K562 (cell line): ENCODE data around the gene RPL10A. TPM values are rescaled to one million over a fixed set of nuclear protein-coding genes. Genes with fewer than 3 reads are reported as not detected.

Experiments used
- ATAC-seq: fragments of 200-7000 bp; cut with Tn5 transposase; 3 replicates; pipeline ENCODE4 v1.9.1; 2020; ENCODE audit warnings: moderate library complexity
- BruUV-seq: library from RNA; stranded (reverse); fragments of 400-500 nt; replicated peaks from 2 replicates; lab custom pipeline; 2021; lab: Mats Ljungman, UMichigan
- CTCF ChIA-PET: fragments of 300-600 bp; formaldehyde crosslinking; extraction: SDS; loops from one replicate; lab custom pipeline; 2021; ENCODE audit warnings: low intra/inter-chr PET ratio; lab: Yijun Ruan, JAX
- POLR2A ChIA-PET: fragments of 300-600, 350-650 bp; sonication (Branson Sonifier 250); formaldehyde crosslinking; extraction: SDS; loops from one replicate; lab custom pipeline; 2021; ENCODE audit warnings: antibody characterized with exemption, inconsistent platforms; lab: Yijun Ruan, JAX
- DNase-seq, 4 experiments: peaks; one replicate each; pipeline versions ENCODE4 v3.0.0 to v3.0.0-alpha.2; 2011 to 2018; ENCODE audit warnings: low spot score in 3 of 4, mixed read lengths in 3 of 4; ENCODE audit errors: extremely low read depth in 1 of 4
- FAIRE-seq: peaks from 2 replicates; lab custom pipeline; 2011; peaks lifted over from hg19 to GRCh38; lab: Jason Lieb, UNC
- H2AFZ ChIP-seq: 2 replicates; pipeline ENCODE4 v1.6.0; 2011; ENCODE audit warnings: low read depth, low read length, control low read depth, inconsistent platforms
- H3K27ac ChIP-seq: fragments of 200-600 bp; 3 replicates; pipeline ENCODE4 v1.8.0; 2011; ENCODE audit warnings: low read depth, mild to moderate bottlenecking, control low read depth, inconsistent platforms, low read length, moderate library complexity, mixed read lengths; ENCODE audit errors: extremely low read depth
- H3K27me3 ChIP-seq, 2 experiments: fragments of 300-600 bp in 1 of 2; 2 replicates in 1 of 2; 3 replicates in 1 of 2; pipeline versions ENCODE4 v1.6.0 to v1.8.0; 2011; ENCODE audit warnings: inconsistent platforms in 2 of 2, low read length in 2 of 2, mild to moderate bottlenecking in 1 of 2, mixed read lengths in 1 of 2, moderate library complexity in 1 of 2; ENCODE audit not compliant: control insufficient read depth in 2 of 2, insufficient read depth in 2 of 2
- H3K36me3 ChIP-seq: fragments of 300-600 bp; 3 replicates; pipeline ENCODE4 v1.8.0; 2011; ENCODE audit warnings: mild to moderate bottlenecking, low read length, inconsistent platforms; ENCODE audit not compliant: control insufficient read depth, insufficient read depth
- H3K4me1 ChIP-seq, 2 experiments: fragments of 200-600 bp in 1 of 2; replicated peaks in 1 of 2; 2 replicates in 1 of 2; 3 replicates in 1 of 2; pipeline versions ENCODE4 v1.5.1 to v1.8.0; 2011; ENCODE audit warnings: inconsistent platforms in 2 of 2, low read length in 2 of 2, mild to moderate bottlenecking in 1 of 2, mixed read lengths in 1 of 2, moderate library complexity in 1 of 2; ENCODE audit not compliant: control insufficient read depth in 2 of 2, insufficient read depth in 2 of 2
- H3K4me2 ChIP-seq: 2 replicates; pipeline ENCODE4 v1.6.1; 2011; ENCODE audit warnings: low read length, control low read depth, inconsistent platforms, mixed read lengths; ENCODE audit not compliant: insufficient read depth
- H3K4me3 ChIP-seq: fragments of 200-600 bp; sonication (generic), shearing (Covaris generic); 2 replicates; pipeline ENCODE4 v1.5.1; 2016; ENCODE audit warnings: control low read depth, inconsistent platforms
- H3K79me2 ChIP-seq: fragments of 200-600 bp; 3 replicates; pipeline ENCODE4 v1.8.0; 2011; ENCODE audit warnings: low read length, inconsistent platforms; ENCODE audit not compliant: control insufficient read depth, insufficient read depth
- H3K9ac ChIP-seq, 2 experiments: 2 replicates each; pipeline versions ENCODE4 v1.6.0 to v1.6.1; 2011; ENCODE audit warnings: low read depth in 2 of 2, low read length in 2 of 2, control low read depth in 1 of 2, inconsistent platforms in 1 of 2, mild to moderate bottlenecking in 1 of 2, mixed read lengths in 1 of 2; ENCODE audit not compliant: insufficient read depth in 1 of 2
- H3K9me1 ChIP-seq: one replicate; pipeline ENCODE4 v1.6.0; 2011; ENCODE audit warnings: inconsistent platforms, mild to moderate bottlenecking, low read length, moderate library complexity; ENCODE audit not compliant: control insufficient read depth, insufficient read depth
- H3K9me3 ChIP-seq: replicated peaks from 2 replicates; pipeline ENCODE4 v1.5.1; 2011; ENCODE audit warnings: low read depth, low read length, inconsistent platforms; ENCODE audit not compliant: control insufficient read depth, insufficient read depth
- H4K20me1 ChIP-seq: replicated peaks from 2 replicates; pipeline ENCODE4 v1.6.1; 2011; ENCODE audit warnings: low read length, inconsistent platforms, mixed read lengths; ENCODE audit not compliant: control insufficient read depth, insufficient read depth
- ARHGAP35 ChIP-seq: fragments of 450-650 bp; IDR thresholded peaks from 2 replicates; pipeline ENCODE4 v1.6.1; 2018; ENCODE audit not compliant: partially characterized antibody
- BCOR ChIP-seq: fragments of 450-650 bp; IDR thresholded peaks from 2 replicates; pipeline ENCODE4 v1.6.1; 2016
- HMGN3 ChIP-seq: IDR thresholded peaks from 2 replicates; pipeline ENCODE4 v1.6.1; 2011; ENCODE audit warnings: borderline replicate concordance, low read depth, mild to moderate bottlenecking, mixed read lengths, low read length; ENCODE audit not compliant: insufficient read length; ENCODE audit errors: extremely low read depth
- ILF3 ChIP-seq: fragments of 450-650 bp; IDR thresholded peaks from 2 replicates; pipeline ENCODE4 v1.6.1; 2018; ENCODE audit warnings: antibody characterized with exemption, mild to moderate bottlenecking, moderate library complexity, borderline replicate concordance
- NONO ChIP-seq, 2 experiments: fragments of 200-400 bp in 1 of 2; fragments of 450-650 bp in 1 of 2; formaldehyde crosslinking in 1 of 2; IDR thresholded peaks; 2 replicates each; pipeline ENCODE4 v1.6.1; 2017; ENCODE audit warnings: low read depth in 2 of 2, mild to moderate bottlenecking in 2 of 2, moderate library complexity in 2 of 2, low read length in 1 of 2
- PHF8 ChIP-seq: fragments of 200-600 bp; sonication (generic); IDR thresholded peaks from 2 replicates; pipeline ENCODE4 v1.6.1; 2012; ENCODE audit warnings: mixed run types, mild to moderate bottlenecking, inconsistent platforms, low read length, moderate library complexity, borderline replicate concordance
- POLR2G ChIP-seq: fragments of 200-400 bp; formaldehyde crosslinking; IDR thresholded peaks from 2 replicates; pipeline ENCODE4 v1.6.1; 2017; ENCODE audit warnings: low read depth, mild to moderate bottlenecking, antibody characterized with exemption, low read length, moderate library complexity
- RB1 ChIP-seq: fragments of 450-650 bp; IDR thresholded peaks from 2 replicates; pipeline ENCODE4 v1.6.1; 2017; ENCODE audit warnings: low read depth, mild to moderate bottlenecking
- RFX5 ChIP-seq: IDR thresholded peaks from 2 replicates; pipeline ENCODE4 v1.6.1; 2011; ENCODE audit warnings: low read depth, mild to moderate bottlenecking, improper control_type of control experiment, low read length
- ZBTB7A ChIP-seq: IDR thresholded peaks from 2 replicates; pipeline ENCODE4 v1.6.1; 2011; ENCODE audit warnings: low read depth, mild to moderate bottlenecking, low read length, moderate library complexity, borderline replicate concordance; ENCODE audit not compliant: control insufficient read depth
- ZFP36 ChIP-seq: fragments of 150-350 bp; IDR thresholded peaks from 2 replicates; pipeline ENCODE4 v1.6.1; 2018; ENCODE audit warnings: low read length, low read depth; ENCODE audit not compliant: partially characterized antibody
- ZNF583 ChIP-seq: fragments of 250-450 bp; sonication (Bioruptor Pico); IDR thresholded peaks from 2 replicates; pipeline ENCODE4 v1.4.0; 2020
- WGBS: fragments of 100-300 bp; shearing (Covaris generic); methylation state at CpG from one replicate; pipeline ENCODE4 v1.1.6; 2016; ENCODE audit warnings: low coverage, mixed read lengths; ENCODE audit not compliant: insufficient coverage; ENCODE audit errors: missing lambda C conversion rate; 5-methylcytosine and 5-hydroxymethylcytosine counted together
- in situ Hi-C: fragments of 300-500 bp; cut with MboI; formaldehyde crosslinking; loops from 4 replicates; pipeline ENCODE4 v1.15.0; 2018; ENCODE audit warnings: inconsistent platforms, mixed read lengths
- intact Hi-C: fragments of 100-400 bp; cut with micrococcal nuclease; formaldehyde crosslinking; loops from 2 replicates; pipeline ENCODE4 v1.14.2; 2022
- polyA plus RNA-seq, 8 experiments: library from polyadenylated mRNA; depleted of rRNA in 4 of 8; stranded (reverse) in 5 of 8; unstranded in 3 of 8; fragments of >200 nt; fragmentation: Nextera tagmentation in 2 of 8; fragmentation: Illumina TruSeq in 1 of 8; extraction: Ambion mirVana in 2 of 8; extraction: Trizol in 1 of 8; gene quantifications; 2 replicates each; pipeline versions ENCODE4 v1.2.1 to v1.2.3, GENCODE V29; 2011 to 2014; ENCODE audit warnings: inconsistent platforms in 1 of 8, missing spikeins in 1 of 8
- total RNA-seq, 7 experiments: library from RNA; depleted of rRNA in 6 of 7; stranded (reverse); fragments of >200 nt in 6 of 7; fragmentation: Illumina TruSeq in 2 of 7; extraction: Trizol in 2 of 7; gene quantifications; 2 replicates each; pipeline versions ENCODE4 v1.2.1 to v1.2.3, GENCODE V29; 2011 to 2021; ENCODE audit warnings: low replicate concordance in 1 of 7
- TF ChIP-seq, protein P1 (sequence below): sonication (generic); formaldehyde crosslinking; IDR thresholded peaks from 2 replicates; pipeline ENCODE4 v1.8.1; 2022; ENCODE audit warnings: missing genetic modification reagents
- TF ChIP-seq, protein P2 (sequence below): sonication (generic); formaldehyde crosslinking; IDR thresholded peaks from 2 replicates; pipeline ENCODE4 v1.9.0; 2022; ENCODE audit warnings: mild to moderate bottlenecking, missing genetic modification reagents
- TF ChIP-seq, protein P3 (sequence below): fragments of 250-450 bp; sonication (Bioruptor Pico); IDR thresholded peaks from 2 replicates; pipeline ENCODE4 v1.8.0; 2022; ENCODE audit warnings: moderate library complexity, mild to moderate bottlenecking, inconsistent platforms

The RPL10A gene
- total and polyA plus RNA-seq, 9 of the 15 experiments (the other 6 are each of a cell fraction or from before 2014, with no cell fraction given): 1,589 to 3,237 (median 2,116) TPM

DNA sequence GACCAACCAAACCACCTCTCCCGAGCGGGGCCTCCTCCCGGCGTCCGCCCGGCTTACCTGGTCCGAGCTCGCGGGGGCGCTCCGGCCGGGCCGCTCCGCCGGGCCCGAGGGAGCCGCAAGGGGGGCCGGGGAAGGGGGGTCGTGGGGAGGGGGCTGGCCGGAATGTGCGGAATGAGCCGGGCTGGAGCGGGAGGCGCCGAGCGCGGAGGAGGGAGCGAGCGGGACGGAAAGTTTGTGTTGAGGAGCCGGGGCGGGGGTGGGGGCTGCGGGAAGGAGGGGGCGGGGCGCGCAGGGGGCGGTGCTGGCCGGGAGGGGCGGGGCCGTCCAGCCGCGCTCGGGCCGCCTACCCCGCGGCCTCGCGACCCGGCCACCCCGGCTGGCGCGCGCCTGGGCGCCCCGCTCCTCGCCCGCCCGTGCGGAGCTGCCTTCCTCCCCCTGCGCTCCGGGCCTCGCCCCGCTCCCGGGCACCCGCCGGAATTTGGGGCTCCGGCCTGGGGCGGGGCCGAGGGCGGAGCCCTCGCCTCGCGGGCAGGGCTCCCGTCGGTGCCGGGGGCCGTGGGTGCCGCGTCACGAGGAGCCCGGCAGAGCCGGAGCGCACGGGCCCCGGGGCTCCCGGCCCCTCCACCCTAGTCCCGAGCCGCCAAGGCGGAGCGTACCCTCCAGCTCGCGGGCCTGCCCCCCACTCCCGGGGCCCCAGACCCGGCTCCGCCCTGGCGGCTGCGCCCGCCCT lies 28.8 kb downstream of the RPL10A start, which contains the start of gene TEAD3:
TSS of gene TEAD3 (minus strand) at position 239 of the 730 bp plus-strand sequence.
- WGBS: 1% methylated on average over 45 of the region's 98 CpGs
- in situ Hi-C loops: no loop called here
- TF ChIP-seq ILF3: 0 out of 2 replicates have a peak, but pooled peaks have one; percentile 39
- TF ChIP-seq, protein P1, sequence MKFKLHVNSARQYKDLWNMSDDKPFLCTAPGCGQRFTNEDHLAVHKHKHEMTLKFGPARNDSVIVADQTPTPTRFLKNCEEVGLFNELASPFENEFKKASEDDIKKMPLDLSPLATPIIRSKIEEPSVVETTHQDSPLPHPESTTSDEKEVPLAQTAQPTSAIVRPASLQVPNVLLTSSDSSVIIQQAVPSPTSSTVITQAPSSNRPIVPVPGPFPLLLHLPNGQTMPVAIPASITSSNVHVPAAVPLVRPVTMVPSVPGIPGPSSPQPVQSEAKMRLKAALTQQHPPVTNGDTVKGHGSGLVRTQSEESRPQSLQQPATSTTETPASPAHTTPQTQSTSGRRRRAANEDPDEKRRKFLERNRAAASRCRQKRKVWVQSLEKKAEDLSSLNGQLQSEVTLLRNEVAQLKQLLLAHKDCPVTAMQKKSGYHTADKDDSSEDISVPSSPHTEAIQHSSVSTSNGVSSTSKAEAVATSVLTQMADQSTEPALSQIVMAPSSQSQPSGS (CRISPR knock-in tag): no peak
- TF ChIP-seq HMGN3: peak; percentile 3
- TF ChIP-seq RFX5: no peak
- peak; percentile 52 for TF ChIP-seq ZBTB7A
- TF ChIP-seq RB1: peak; percentile 89
- peak; percentile 19; the same call in 1 of the 2 replicates for TF ChIP-seq ZNF583 (CRISPR knock-in tag)
- no peak for TF ChIP-seq ARHGAP35
- TF ChIP-seq BCOR: peak; percentile 16; the same call in 1 of the 2 replicates
- TF ChIP-seq ZFP36: peak; percentile 73
- peak; percentile 69 to 90 for TF ChIP-seq NONO (IDR thresholded peaks at IDR 0.05; ENCODE audit: low read depth in 2 of 2, low read length in 1 of 2)
- peak; percentile 57; the same call in 1 of the 2 replicates for TF ChIP-seq PHF8
- TF ChIP-seq, protein P2, sequence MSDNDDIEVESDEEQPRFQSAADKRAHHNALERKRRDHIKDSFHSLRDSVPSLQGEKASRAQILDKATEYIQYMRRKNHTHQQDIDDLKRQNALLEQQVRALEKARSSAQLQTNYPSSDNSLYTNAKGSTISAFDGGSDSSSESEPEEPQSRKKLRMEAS (CRISPR knock-in tag): no peak
- TF ChIP-seq POLR2G: peak; percentile 70; the same call in 1 of the 2 replicates
- TF ChIP-seq, protein P3, sequence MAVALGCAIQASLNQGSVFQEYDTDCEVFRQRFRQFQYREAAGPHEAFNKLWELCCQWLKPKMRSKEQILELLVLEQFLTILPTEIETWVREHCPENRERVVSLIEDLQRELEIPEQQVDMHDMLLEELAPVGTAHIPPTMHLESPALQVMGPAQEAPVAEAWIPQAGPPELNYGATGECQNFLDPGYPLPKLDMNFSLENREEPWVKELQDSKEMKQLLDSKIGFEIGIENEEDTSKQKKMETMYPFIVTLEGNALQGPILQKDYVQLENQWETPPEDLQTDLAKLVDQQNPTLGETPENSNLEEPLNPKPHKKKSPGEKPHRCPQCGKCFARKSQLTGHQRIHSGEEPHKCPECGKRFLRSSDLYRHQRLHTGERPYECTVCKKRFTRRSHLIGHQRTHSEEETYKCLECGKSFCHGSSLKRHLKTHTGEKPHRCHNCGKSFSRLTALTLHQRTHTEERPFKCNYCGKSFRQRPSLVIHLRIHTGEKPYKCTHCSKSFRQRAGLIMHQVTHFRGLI (CRISPR knock-in tag): no peak

More for the DNA sequence above, 28.8 kb downstream of the RPL10A start, which contains the start of gene TEAD3:
- ATAC-seq (peak; percentile 66), DNase-seq (peak; percentile 82 to 98 (median 98)), FAIRE-seq (no peak)
- Histone ChIP-seq H3K9ac (peak within 1 kb of the TSS; percentile 93 to 97), H3K9me1 (peaks cover 3% of the 10 kb centered on the region), H3K36me3 (no peaks in the 10 kb centered on the region), H2AFZ (peak within 1 kb of the TSS; percentile 84), H3K4me2 (peak within 1 kb of the TSS; percentile 79), H3K79me2 (peaks cover 33% of the 10 kb centered on the region), H3K9me3 (no peaks in the 10 kb centered on the region), H3K27ac (peak within 1 kb of the TSS; percentile 95), H3K4me1 (peaks cover 34 to 53% of the 10 kb centered on the region in 2 experiments), H4K20me1 (peaks cover 18% of the 10 kb centered on the region; the same call in 1 of the 2 replicates), H3K27me3 (no peaks in the 10 kb centered on the region), H3K4me3 (peak within 1 kb of the TSS; percentile 69)
- ChIA-PET POLR2A (interaction anchor here (0.6 to 3.5 kb wide), 17 partner anchors 9 to 1154 kb away, joined by 3 to 50 read pairs (median 3); partner anchors contain the start of genes RPL10A and ZNF76), CTCF (interaction anchor here (0.7 kb wide), 1 partner anchor 686 kb away, joined by 3 read pairs; no protein-coding TSS in a partner anchor)
- intact Hi-C loops: no loop called here
- BruUV-seq: no TSS peak
